Measurements from ENCODE around the gene FN1.
"Not testable (repeated sequence)": the region's sequence is repeated elsewhere in the genome, so short reads cannot be mapped to it uniquely, and the experiment has no call there.

FN1 gene

DNA sequence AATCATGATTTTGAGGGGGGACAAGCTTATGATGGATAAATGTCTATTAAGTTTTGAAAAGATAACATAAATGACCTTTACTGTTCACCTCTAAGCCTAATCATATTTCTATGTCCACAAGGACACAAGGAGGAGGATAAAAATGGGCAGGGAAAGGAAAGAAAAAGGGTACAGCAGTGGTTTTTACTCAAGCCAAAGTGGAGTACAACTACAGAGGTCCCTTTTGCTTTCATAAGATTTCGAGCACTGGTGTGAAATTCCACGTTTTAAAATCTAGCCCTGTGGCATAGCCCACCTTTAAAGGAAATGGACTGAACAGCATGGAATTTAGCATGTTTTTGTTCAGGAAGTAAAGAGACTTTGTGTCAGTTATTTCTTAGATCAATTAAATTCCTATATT lies 19.2 kb downstream of the FN1 start:
- Histone ChIP-seq H3K4me1 (ENCODE audit: control insufficient read depth in 1 of 2, insufficient read depth in 2 of 2, low read length in 2 of 2) (no peaks in the 10 kb centered on the region), H3K36me3 (ENCODE audit: control insufficient read depth in 1 of 2, insufficient read depth in 2 of 2, low read length in 2 of 2) (no peaks in the 10 kb centered on the region), H3K9me3 (ENCODE audit: control insufficient read depth in 1 of 2, low read length in 2 of 2) (no peaks in the 10 kb centered on the region), H3K9ac (ENCODE audit: low read depth in 1 of 2, low read length in 2 of 2) (no peak overlapping the region), H3K27me3 (ENCODE audit: control insufficient read depth in 1 of 2, insufficient read depth in 2 of 2, low read length in 2 of 2) (no peaks in the 10 kb centered on the region), H3K27ac (ENCODE audit: low read depth, low read length) (no peak overlapping the region), H3K4me3 (ENCODE audit: low read depth in 1 of 2, low read length in 2 of 2) (no peak overlapping the region)

DNA sequence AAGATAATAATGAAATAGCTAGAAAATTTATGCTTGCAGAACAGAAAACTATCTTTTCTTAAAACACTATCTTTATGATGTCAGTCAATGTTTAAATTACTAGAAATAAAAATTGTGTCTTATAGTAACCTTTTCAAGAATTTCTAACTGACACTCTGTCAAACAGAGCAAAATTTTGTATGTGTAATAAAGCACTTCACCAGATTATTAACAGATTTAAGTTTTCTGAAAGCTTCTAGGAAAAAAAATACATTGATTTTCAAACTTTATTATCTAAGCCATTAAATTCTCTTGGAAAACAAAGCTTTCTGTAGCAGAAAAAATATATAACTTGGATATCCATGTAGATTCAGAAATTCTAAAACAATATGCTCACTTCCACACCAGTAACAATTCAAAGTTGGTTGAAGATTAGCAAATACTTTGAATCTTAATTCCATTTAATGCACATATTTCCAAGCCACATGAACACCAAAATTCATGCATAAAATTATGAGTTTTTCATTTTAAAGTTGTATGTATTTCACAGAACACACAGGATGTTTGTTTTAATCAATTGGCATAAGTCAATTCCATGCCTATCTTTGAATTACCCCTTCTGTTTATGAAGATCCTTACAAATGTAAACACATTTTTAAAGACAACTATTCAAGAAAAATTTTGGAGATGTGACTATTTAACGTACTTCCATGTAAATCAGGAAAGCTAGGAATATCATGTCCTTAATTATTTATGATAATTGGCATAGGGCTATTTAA lies 19.9 kb downstream of the FN1 start:
- H3K27ac ChIP-seq (ENCODE audit: low read depth, low read length), result no peak overlapping the region
- H3K4me3 ChIP-seq (ENCODE audit: low read depth in 1 of 2, low read length in 2 of 2), result no peak overlapping the region
- H3K27me3 ChIP-seq (ENCODE audit: control insufficient read depth in 1 of 2, insufficient read depth in 2 of 2, low read length in 2 of 2), result no peaks in the 10 kb centered on the region
- no peak overlapping the region for H3K9ac ChIP-seq (ENCODE audit: low read depth in 1 of 2, low read length in 2 of 2)
- H3K9me3 ChIP-seq (ENCODE audit: control insufficient read depth in 1 of 2, low read length in 2 of 2), result no peaks in the 10 kb centered on the region
- no peaks in the 10 kb centered on the region for H3K4me1 ChIP-seq (ENCODE audit: control insufficient read depth in 1 of 2, insufficient read depth in 2 of 2, low read length in 2 of 2)
- H3K36me3 ChIP-seq (ENCODE audit: control insufficient read depth in 1 of 2, insufficient read depth in 2 of 2, low read length in 2 of 2), result no peaks in the 10 kb centered on the region

DNA sequence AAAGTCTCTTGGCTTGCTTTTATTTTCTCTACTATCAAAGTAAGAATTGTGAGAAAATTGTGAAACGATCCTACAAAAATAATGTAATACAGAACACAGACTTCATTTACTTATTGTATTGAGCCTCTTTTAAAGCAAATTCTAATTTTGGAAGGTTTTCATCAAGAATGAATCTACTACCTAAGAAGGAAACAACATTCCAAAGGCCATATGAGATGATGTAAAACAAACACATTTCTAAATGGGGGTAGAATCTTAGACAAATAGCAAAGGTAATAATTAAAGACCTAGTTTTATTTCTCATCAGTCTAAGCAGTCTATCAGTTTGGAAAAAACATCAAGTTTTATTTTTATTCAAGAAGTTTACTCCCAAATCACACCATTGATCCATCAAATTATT lies 20.6 kb downstream of the FN1 start:
- H3K4me1 ChIP-seq (ENCODE audit: control insufficient read depth in 1 of 2, insufficient read depth in 2 of 2, low read length in 2 of 2), result no peaks in the 10 kb centered on the region
- H3K27me3 ChIP-seq (ENCODE audit: control insufficient read depth in 1 of 2, insufficient read depth in 2 of 2, low read length in 2 of 2), result no peaks in the 10 kb centered on the region
- no peak overlapping the region for H3K9ac ChIP-seq (ENCODE audit: low read depth in 1 of 2, low read length in 2 of 2)
- no peak overlapping the region for H3K4me3 ChIP-seq (ENCODE audit: low read depth in 1 of 2, low read length in 2 of 2)
- H3K36me3 ChIP-seq (ENCODE audit: control insufficient read depth in 1 of 2, insufficient read depth in 2 of 2, low read length in 2 of 2), result no peaks in the 10 kb centered on the region
- no peaks in the 10 kb centered on the region for H3K9me3 ChIP-seq (ENCODE audit: control insufficient read depth in 1 of 2, low read length in 2 of 2)
- H3K27ac ChIP-seq (ENCODE audit: low read depth, low read length), result no peak overlapping the region

DNA sequence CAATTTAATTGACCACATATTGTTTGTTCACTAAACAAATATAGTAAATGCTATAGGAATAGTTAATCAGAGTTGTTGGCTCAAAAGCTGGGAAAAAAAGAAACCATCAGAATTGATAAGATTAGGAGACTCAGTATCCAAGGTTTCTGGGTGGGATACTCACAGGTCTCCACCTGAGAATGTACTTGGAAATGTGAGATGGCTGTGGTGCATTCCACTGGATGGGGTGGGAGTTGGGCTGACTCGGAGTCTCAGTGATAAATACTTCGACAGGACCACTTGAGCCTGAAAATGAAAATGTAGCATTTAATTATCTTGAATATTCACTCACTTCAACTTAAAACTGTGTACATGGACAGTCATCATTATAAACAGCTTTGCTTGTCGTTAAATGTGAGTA lies 21.2 kb downstream of the FN1 start:
- Histone ChIP-seq H3K4me3 (ENCODE audit: low read depth in 1 of 2, low read length in 2 of 2) (no peak overlapping the region), H3K4me1 (ENCODE audit: control insufficient read depth in 1 of 2, insufficient read depth in 2 of 2, low read length in 2 of 2) (no peaks in the 10 kb centered on the region), H3K9me3 (ENCODE audit: control insufficient read depth in 1 of 2, low read length in 2 of 2) (no peaks in the 10 kb centered on the region), H3K27ac (ENCODE audit: low read depth, low read length) (no peak overlapping the region), H3K36me3 (ENCODE audit: control insufficient read depth in 1 of 2, insufficient read depth in 2 of 2, low read length in 2 of 2) (no peaks in the 10 kb centered on the region), H3K27me3 (ENCODE audit: control insufficient read depth in 1 of 2, insufficient read depth in 2 of 2, low read length in 2 of 2) (no peaks in the 10 kb centered on the region), H3K9ac (ENCODE audit: low read depth in 1 of 2, low read length in 2 of 2) (no peak overlapping the region)

DNA sequence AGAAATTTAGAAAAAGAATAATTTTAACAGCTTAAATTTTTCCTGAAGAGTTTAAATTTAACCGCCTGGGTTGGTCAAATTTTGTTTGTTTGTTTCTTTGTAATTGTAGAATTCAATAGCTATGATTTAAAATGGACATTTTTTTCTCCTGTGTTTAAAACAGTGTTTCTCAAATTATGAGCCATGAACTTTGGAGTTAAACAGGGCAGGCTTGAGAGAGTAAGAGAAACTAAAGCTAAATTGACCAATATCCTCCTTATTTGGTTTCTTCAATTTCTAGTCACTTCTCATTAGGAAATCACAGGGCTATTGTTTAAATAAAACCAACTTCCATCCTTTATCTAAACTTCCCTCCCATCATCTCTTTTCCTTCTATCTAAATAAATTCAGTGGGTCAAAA lies 21.9 kb downstream of the FN1 start:
- Histone ChIP-seq H3K27ac (ENCODE audit: low read depth, low read length) (no peak overlapping the region), H3K36me3 (ENCODE audit: control insufficient read depth in 1 of 2, insufficient read depth in 2 of 2, low read length in 2 of 2) (no peaks in the 10 kb centered on the region), H3K4me1 (ENCODE audit: control insufficient read depth in 1 of 2, insufficient read depth in 2 of 2, low read length in 2 of 2) (no peaks in the 10 kb centered on the region), H3K9me3 (ENCODE audit: control insufficient read depth in 1 of 2, low read length in 2 of 2) (no peaks in the 10 kb centered on the region), H3K27me3 (ENCODE audit: control insufficient read depth in 1 of 2, insufficient read depth in 2 of 2, low read length in 2 of 2) (no peaks in the 10 kb centered on the region), H3K9ac (ENCODE audit: low read depth in 1 of 2, low read length in 2 of 2) (no peak overlapping the region), H3K4me3 (ENCODE audit: low read depth in 1 of 2, low read length in 2 of 2) (no peak overlapping the region)

DNA sequence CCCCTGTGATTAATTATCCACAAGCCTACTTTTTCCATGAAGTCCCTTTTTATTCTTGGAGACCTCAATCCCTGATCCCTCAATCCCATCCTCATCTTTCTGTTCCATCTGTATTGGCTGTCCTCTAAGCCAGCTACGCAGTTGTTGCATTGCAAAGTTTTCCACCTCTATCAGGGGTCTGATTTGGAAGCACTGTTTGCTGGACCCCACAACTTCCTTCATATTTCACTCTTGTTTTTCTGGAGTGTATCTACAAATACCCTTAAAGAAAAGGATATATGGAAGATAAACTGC lies 22.4 kb downstream of the FN1 start:
- H3K9me3 ChIP-seq (ENCODE audit: control insufficient read depth in 1 of 2, low read length in 2 of 2), result no peaks in the 10 kb centered on the region
- H3K4me1 ChIP-seq (ENCODE audit: control insufficient read depth in 1 of 2, insufficient read depth in 2 of 2, low read length in 2 of 2), result no peaks in the 10 kb centered on the region
- no peak overlapping the region for H3K9ac ChIP-seq (ENCODE audit: low read depth in 1 of 2, low read length in 2 of 2)
- H3K27ac ChIP-seq (ENCODE audit: low read depth, low read length), result no peak overlapping the region
- H3K4me3 ChIP-seq (ENCODE audit: low read depth in 1 of 2, low read length in 2 of 2), result no peak overlapping the region
- no peaks in the 10 kb centered on the region for H3K27me3 ChIP-seq (ENCODE audit: control insufficient read depth in 1 of 2, insufficient read depth in 2 of 2, low read length in 2 of 2)
- H3K36me3 ChIP-seq (ENCODE audit: control insufficient read depth in 1 of 2, insufficient read depth in 2 of 2, low read length in 2 of 2), result no peaks in the 10 kb centered on the region

DNA sequence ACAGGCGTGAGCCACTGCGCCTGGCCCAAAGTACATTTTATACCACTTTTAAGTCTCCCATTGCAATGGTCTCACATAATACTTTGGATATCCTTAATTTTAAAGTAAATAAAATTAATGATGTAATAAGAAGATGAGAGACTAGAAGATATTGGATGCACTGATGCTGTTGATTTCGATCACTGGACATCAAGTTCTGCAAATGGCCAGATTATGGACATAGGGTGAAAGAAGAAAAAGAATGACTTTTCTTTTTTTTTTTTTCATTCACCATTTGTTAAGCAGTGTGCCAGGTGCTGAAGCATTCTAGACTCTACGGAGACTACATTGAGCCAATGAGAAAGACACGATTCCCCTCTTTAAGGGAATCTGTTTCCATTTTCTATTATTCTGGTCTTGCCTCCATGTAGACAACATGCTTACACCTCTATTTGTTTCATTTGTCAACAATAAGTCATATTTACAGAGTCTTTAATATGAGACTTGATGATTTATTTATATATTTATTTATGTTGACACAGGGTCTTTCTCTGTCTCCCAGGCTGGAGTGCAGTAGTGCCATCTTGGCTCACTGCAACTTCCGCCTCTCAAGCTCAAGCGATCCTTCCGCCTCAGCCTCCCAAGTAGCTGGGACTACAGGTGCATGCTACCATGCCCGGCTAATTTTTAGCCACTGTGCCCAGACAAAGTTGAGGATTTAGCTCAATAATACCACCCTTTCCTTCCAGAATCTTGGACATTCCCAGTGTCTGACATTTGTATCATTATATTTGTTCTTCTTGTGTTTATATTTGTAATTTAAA lies 23.7 kb downstream of the FN1 start:
- Histone ChIP-seq H3K27me3 (ENCODE audit: control insufficient read depth in 1 of 2, insufficient read depth in 2 of 2, low read length in 2 of 2) (no peaks in the 10 kb centered on the region), H3K36me3 (ENCODE audit: control insufficient read depth in 1 of 2, insufficient read depth in 2 of 2, low read length in 2 of 2) (no peaks in the 10 kb centered on the region), H3K9ac (ENCODE audit: low read depth in 1 of 2, low read length in 2 of 2) (no peak overlapping the region), H3K9me3 (ENCODE audit: control insufficient read depth in 1 of 2, low read length in 2 of 2) (no peaks in the 10 kb centered on the region), H3K4me1 (ENCODE audit: control insufficient read depth in 1 of 2, insufficient read depth in 2 of 2, low read length in 2 of 2) (no peaks in the 10 kb centered on the region), H3K4me3 (ENCODE audit: low read depth in 1 of 2, low read length in 2 of 2) (no peak overlapping the region), H3K27ac (ENCODE audit: low read depth, low read length) (no peak overlapping the region)

DNA sequence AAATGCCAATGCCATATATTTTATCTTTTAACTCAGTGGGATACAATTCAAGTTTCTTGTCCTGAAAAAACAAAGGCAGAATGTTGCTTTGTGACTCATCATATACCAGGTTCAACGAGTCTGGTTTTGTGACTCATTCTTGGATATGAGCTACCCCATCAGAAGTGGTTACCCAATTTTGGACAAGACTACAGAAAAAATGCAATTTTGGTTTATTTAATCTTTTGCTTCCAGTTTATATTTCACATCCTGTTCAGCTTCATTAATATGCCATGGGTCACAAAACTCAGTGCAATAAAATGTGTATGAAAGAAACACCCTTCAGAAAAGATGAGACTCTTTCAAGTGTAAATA lies 25.0 kb downstream of the FN1 start:
- H3K4me3 ChIP-seq (ENCODE audit: low read depth in 1 of 2, low read length in 2 of 2), result no peak overlapping the region
- peaks cover 0 to 3% of the 10 kb centered on the region in 2 donors for H3K36me3 ChIP-seq (ENCODE audit: control insufficient read depth in 1 of 2, insufficient read depth in 2 of 2, low read length in 2 of 2)
- no peaks in the 10 kb centered on the region for H3K4me1 ChIP-seq (ENCODE audit: control insufficient read depth in 1 of 2, insufficient read depth in 2 of 2, low read length in 2 of 2)
- H3K27me3 ChIP-seq (ENCODE audit: control insufficient read depth in 1 of 2, insufficient read depth in 2 of 2, low read length in 2 of 2), result no peaks in the 10 kb centered on the region
- H3K9ac ChIP-seq (ENCODE audit: low read depth in 1 of 2, low read length in 2 of 2), result no peak overlapping the region
- no peak overlapping the region for H3K27ac ChIP-seq (ENCODE audit: low read depth, low read length)
- H3K9me3 ChIP-seq (ENCODE audit: control insufficient read depth in 1 of 2, low read length in 2 of 2), result no peaks in the 10 kb centered on the region

DNA sequence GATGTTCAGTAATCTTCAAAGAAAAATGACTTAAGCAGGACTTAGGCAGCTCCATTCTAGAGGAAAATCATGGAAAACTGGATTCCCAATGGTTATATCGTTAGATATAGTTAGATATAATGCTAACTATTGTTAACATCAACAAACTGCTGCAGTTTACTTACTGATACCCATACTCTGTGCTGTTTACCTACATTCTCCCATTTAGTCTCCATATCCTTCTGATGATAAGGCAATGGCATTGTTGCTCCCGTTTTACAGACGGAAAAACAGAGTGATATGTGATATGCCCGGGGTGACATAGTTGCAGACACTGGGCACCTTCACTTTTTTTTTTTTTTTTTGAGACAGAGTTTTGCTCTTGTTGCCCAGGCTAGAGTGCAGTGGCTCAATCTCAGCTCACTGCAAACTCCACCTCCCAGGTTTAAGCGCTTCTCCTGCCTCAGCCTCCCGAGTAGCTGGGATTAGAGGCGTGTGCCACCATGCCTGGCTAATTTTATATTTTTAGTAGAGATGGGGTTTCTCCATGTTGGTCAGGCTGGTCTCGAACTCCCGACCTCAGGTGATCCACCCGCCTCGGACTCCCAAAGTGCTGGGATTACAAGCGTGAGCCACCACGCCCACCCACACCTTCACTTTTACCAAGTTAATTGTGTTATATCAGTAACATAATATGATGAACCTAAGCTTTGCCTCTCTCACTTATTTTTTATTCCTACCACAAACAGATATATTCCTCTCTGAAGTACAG lies 25.5 kb downstream of the FN1 start:
- H3K9ac ChIP-seq (ENCODE audit: low read depth in 1 of 2, low read length in 2 of 2); H3K4me3 ChIP-seq (ENCODE audit: low read depth in 1 of 2, low read length in 2 of 2); H3K27me3 ChIP-seq (ENCODE audit: control insufficient read depth in 1 of 2, insufficient read depth in 2 of 2, low read length in 2 of 2); H3K36me3 ChIP-seq (ENCODE audit: control insufficient read depth in 1 of 2, insufficient read depth in 2 of 2, low read length in 2 of 2); H3K9me3 ChIP-seq (ENCODE audit: control insufficient read depth in 1 of 2, low read length in 2 of 2); H3K4me1 ChIP-seq (ENCODE audit: control insufficient read depth in 1 of 2, insufficient read depth in 2 of 2, low read length in 2 of 2); H3K27ac ChIP-seq (ENCODE audit: low read depth, low read length): not testable (repeated sequence)

DNA sequence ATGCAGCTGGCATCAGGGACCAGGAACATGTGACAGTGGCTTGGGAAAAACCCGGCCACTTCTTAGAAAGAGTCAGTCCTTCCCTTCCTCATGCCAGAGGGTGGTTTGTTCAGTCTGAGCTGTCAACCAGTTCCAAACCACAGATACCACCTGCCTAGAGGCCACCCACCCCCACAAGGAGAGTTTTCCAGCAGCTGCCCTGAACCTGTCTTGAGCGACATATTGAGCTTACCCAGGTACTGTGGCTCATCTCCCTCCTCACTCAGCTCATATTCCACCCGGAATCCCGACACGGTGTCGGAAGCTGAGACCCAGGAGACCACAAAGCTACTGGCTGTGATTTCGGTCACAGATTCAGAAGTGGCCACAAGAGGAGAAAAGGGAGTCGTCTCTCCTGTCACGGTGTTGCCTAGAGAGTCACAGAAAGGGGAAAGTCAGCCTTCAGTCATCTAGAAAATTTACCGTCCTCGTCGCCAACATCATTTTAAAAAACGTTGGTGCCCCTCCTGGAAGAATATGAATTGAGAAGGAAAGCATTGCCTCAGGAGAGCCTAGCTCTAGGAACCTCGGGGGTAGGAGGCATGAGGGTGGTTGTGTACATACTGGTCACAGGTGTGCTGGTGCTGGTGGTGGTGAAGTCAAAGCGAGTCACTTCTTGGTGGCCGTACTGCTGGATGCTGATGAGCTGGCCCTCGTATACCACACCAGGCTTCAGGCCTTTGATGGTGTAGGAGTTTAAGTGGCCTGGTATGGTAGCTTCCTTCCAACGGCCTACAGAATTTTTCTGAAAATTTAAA lies 26.3 kb downstream of the FN1 start:
- Histone ChIP-seq H3K27me3 (ENCODE audit: control insufficient read depth in 1 of 2, insufficient read depth in 2 of 2, low read length in 2 of 2) (no peaks in the 10 kb centered on the region), H3K4me1 (ENCODE audit: control insufficient read depth in 1 of 2, insufficient read depth in 2 of 2, low read length in 2 of 2) (no peaks in the 10 kb centered on the region), H3K36me3 (ENCODE audit: control insufficient read depth in 1 of 2, insufficient read depth in 2 of 2, low read length in 2 of 2) (peaks cover 0 to 4% of the 10 kb centered on the region in 2 donors), H3K9ac (ENCODE audit: low read depth in 1 of 2, low read length in 2 of 2) (no peak overlapping the region), H3K27ac (ENCODE audit: low read depth, low read length) (no peak overlapping the region), H3K4me3 (ENCODE audit: low read depth in 1 of 2, low read length in 2 of 2) (no peak overlapping the region), H3K9me3 (ENCODE audit: control insufficient read depth in 1 of 2, low read length in 2 of 2) (no peaks in the 10 kb centered on the region)
